ENCODE measurements around the gene DAB2IP. TPM values are rescaled to one million over a fixed set of nuclear protein-coding genes. Genes with fewer than 3 reads are reported as not detected.
A peak's percentile ranks its signal among the peaks of the same experiment; 100 is the strongest.

Gene DAB2IP
- total RNA-seq, 4 donors from 2014 or later = 55.2 to 76.0 (median 60.5) TPM

DNA sequence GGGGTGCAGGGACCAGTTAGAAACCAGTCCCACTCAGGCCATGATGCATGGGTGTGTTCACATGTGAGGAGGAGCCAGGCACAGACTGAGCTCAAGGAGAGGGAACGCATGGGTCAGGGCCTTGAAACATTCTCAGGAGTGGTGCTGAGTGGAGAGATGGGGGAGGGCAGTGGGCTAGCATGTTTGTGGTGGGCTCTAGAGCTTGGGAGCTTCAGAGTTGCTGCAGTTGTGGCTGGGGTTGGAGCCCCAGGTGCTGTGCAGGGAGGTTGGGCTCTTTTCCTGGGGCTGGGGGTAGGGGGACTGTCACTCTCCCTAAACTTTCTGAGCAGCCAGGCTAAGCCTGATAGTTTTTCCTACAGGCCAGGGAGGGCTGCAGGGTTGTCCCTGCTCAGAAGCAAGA lies 95.4 kb downstream of the DAB2IP start:
- H3K4me3 ChIP-seq = no peak overlapping the region
- no peaks in the 10 kb centered on the region for H3K27me3 ChIP-seq
- peaks cover 0 to 79% (median 7%) of the 10 kb centered on the region in 4 donors for H3K4me1 ChIP-seq
- TF ChIP-seq CTCF (IDR thresholded peaks at IDR 0.05) (no peak), POLR2A (IDR thresholded peaks at IDR 0.05) (no peak)
- H3K9me3 ChIP-seq = no peaks in the 10 kb centered on the region
- H3K36me3 ChIP-seq = no peaks in the 10 kb centered on the region
- no peak overlapping the region for H3K27ac ChIP-seq
- no peak for DNase-seq

GRCh38 chr9:121748074-121748473 lies 96.6 kb downstream of the DAB2IP start:
- H3K9me3 ChIP-seq = no peaks in the 10 kb centered on the region
- H3K27ac ChIP-seq = peak overlapping the region in 2 of 4 donors; percentile 49 to 65
- DNase-seq = no peak
- peaks cover 0 to 77% (median 7%) of the 10 kb centered on the region in 4 donors for H3K4me1 ChIP-seq
- no peaks in the 10 kb centered on the region for H3K27me3 ChIP-seq
- no peak overlapping the region for H3K4me3 ChIP-seq
- H3K36me3 ChIP-seq = no peaks in the 10 kb centered on the region
- TF ChIP-seq CTCF (IDR thresholded peaks at IDR 0.05) (no peak), POLR2A (IDR thresholded peaks at IDR 0.05) (no peak)

DNA sequence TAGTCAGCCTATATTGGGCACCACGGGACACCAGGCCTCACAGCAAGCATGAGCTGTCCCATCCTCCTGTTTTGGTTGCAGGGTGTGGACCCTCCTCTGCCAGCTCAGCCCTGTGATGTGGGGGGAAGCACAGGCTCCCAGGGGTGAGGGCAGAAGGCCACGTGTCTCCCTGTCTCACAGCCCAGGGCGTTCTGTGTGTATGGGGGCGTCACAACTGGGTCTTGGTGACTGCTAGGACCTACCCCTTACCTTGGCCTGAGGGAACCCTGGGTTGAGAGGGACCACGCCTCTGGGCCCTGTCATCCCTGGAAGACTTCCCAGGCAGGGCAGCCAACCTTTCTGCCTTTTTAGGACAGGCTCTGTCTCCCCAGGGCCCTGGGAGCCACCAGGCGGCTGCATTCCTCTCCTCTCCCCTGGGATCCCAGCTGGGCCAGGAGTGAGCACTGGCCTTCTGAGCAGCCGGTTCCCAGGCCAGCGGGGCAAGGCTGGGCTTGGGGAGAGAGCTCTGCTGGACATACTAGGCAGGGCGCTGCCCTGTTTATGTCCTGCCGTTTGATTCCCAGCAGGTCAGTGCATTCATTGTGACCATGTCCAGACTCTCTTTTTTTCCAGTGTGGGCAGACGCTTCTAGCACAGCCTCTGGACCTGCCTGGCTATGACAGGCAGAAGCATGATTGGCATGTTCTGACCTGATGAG lies 97.4 kb downstream of the DAB2IP start:
- TF ChIP-seq CTCF (IDR thresholded peaks at IDR 0.05) = no peak
- no peak for TF ChIP-seq POLR2A (IDR thresholded peaks at IDR 0.05)
- H3K36me3 ChIP-seq = no peaks in the 10 kb centered on the region
- H3K4me1 ChIP-seq = peaks cover 0 to 81% (median 7%) of the 10 kb centered on the region in 4 donors
- no peak overlapping the region for H3K4me3 ChIP-seq
- no peak for DNase-seq
- no peaks in the 10 kb centered on the region for H3K9me3 ChIP-seq
- H3K27me3 ChIP-seq = no peaks in the 10 kb centered on the region
- peak overlapping the region in 3 of 4 donors; percentile 10 to 65 (median 49) for H3K27ac ChIP-seq

GRCh38 chr9:121749614-121750013 lies 98.2 kb downstream of the DAB2IP start:
- DNase-seq = no peak
- H3K36me3 ChIP-seq = no peaks in the 10 kb centered on the region
- no peak for TF ChIP-seq POLR2A (IDR thresholded peaks at IDR 0.05)
- TF ChIP-seq CTCF (IDR thresholded peaks at IDR 0.05) = no peak
- no peaks in the 10 kb centered on the region for H3K9me3 ChIP-seq
- peak overlapping the region in 2 of 4 donors; percentile 49 to 65 for H3K27ac ChIP-seq
- H3K4me3 ChIP-seq = no peak overlapping the region
- H3K27me3 ChIP-seq = no peaks in the 10 kb centered on the region
- peaks cover 0 to 73% (median 4%) of the 10 kb centered on the region in 4 donors for H3K4me1 ChIP-seq

GRCh38 chr9:121750259-121750714 lies 98.9 kb downstream of the DAB2IP start:
- H3K4me3 ChIP-seq = no peak overlapping the region
- H3K27me3 ChIP-seq = no peaks in the 10 kb centered on the region
- H3K9me3 ChIP-seq = no peaks in the 10 kb centered on the region
- no peak for TF ChIP-seq POLR2A (IDR thresholded peaks at IDR 0.05)
- no peak for TF ChIP-seq CTCF (IDR thresholded peaks at IDR 0.05)
- peaks cover 0 to 66% (median under 1%) of the 10 kb centered on the region in 4 donors for H3K4me1 ChIP-seq
- H3K36me3 ChIP-seq = no peaks in the 10 kb centered on the region
- H3K27ac ChIP-seq = peak overlapping the region in 2 of 4 donors; percentile 1 to 49
- DNase-seq = no peak
